GM20000 (cell line): Measurements from ENCODE around the gene GABRB1.
"Not testable (repeated sequence)": the region's sequence is repeated elsewhere in the genome, so short reads cannot be mapped to it uniquely, and the experiment has no call there.

Source experiments
- DNase-seq: peaks from one replicate; pipeline ENCODE4 v3.0.0; 2012; ENCODE audit warnings: low spot score
- TF ChIP-seq, protein P1 (sequence below): IDR thresholded peaks from 2 replicates; pipeline ENCODE4 v1.5.1; 2012; ENCODE audit warnings: mild to moderate bottlenecking, control low read depth; ENCODE audit errors: extremely low read depth, missing control alignments

The GABRB1 gene

GRCh38 chr4:47373709-47374108 lies 342.3 kb downstream of the GABRB1 start:
- no peak for DNase-seq
- TF ChIP-seq, protein P1, sequence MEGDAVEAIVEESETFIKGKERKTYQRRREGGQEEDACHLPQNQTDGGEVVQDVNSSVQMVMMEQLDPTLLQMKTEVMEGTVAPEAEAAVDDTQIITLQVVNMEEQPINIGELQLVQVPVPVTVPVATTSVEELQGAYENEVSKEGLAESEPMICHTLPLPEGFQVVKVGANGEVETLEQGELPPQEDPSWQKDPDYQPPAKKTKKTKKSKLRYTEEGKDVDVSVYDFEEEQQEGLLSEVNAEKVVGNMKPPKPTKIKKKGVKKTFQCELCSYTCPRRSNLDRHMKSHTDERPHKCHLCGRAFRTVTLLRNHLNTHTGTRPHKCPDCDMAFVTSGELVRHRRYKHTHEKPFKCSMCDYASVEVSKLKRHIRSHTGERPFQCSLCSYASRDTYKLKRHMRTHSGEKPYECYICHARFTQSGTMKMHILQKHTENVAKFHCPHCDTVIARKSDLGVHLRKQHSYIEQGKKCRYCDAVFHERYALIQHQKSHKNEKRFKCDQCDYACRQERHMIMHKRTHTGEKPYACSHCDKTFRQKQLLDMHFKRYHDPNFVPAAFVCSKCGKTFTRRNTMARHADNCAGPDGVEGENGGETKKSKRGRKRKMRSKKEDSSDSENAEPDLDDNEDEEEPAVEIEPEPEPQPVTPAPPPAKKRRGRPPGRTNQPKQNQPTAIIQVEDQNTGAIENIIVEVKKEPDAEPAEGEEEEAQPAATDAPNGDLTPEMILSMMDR: no peak

DNA sequence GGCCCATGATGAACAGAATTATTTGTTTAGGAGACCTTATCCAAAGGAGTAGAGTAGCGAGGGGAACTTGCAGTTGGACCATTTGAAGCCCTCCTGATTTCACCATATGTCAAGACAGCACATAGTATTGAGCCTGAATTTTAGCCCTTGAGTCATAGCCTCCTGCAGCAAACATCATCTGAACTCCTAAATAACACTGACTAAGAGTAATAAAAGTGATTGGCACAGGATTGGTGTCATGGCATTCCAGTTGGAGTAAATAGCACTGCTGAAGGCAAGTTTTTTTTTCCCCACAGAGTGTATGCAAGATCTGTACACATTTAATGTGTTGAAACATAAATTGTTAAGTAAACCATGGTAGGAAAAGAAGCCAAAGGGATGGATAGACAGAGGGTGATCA lies 343.1 kb downstream of the GABRB1 start:
- no peak for DNase-seq
- TF ChIP-seq, protein P1: no peak

DNA sequence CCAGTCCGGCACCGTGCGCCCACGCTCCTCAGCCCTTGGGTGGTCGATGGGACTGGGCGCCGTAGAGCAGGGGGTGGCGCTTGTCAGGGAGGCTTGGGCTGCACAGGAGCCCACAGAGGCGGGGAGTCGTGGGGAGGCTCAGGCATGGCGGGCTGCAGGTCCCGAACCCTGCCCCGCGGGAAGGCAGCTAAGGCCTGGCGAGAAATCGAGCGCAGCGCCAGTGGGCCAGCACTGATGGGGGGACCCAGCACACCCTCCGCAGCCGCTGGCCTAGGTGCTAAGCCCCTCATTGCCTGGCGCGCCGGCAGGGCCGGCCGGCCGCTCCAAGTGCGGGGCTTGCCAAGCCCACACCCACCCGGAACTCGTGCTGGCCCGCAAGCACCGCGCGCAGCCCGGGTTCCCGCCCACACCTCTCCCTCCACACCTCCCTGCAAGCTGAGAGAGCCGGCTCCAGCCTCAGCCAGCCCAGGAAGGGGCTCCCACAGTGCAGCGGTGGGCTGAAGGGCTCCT lies 346.7 kb downstream of the GABRB1 start:
- not testable (repeated sequence) for DNase-seq

DNA sequence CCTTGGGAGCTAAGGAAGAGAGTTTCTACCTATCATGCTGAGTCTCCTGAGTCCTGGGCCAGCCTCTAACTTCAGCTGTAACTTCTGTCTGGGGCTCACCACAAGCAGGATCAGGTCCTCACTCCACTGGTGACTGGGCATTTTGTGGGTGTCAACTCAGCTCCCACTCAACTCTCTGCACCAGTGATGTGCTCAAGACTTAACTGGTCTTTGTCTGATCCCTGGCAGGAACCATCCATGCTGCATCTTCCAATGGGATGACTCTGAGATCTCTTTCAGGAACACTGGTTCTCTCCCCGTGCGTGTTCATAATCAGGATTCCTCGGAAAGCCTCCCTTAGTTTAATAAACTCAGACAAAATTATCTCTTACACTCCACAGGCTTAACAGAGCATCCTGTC lies 349.8 kb downstream of the GABRB1 start:
- no peak for DNase-seq
- TF ChIP-seq, protein P1: no peak

DNA sequence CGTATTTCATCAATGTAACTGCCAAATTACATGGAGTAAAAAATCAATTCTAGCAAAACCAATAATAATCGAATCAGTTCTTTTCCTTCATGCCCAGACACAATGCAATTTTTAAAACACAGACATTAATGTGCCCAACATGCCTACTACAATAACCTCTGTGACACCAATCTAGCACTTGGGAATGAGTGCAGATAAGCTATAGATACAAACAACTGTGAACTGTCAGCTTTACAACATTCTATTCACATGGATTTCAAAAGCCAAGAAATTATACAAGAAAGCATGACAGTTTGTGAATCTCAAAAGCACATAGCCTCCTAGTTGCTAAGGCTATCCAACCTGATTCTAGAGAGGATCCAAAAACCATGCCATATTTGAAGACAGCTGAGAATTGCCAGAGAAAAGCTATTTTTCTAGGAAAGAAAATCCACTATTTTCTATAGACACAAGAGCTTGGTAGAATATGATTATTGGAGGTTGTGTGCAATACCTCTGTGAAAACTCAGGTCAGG lies 351.5 kb downstream of the GABRB1 start:
- DNase-seq: no peak
- TF ChIP-seq, protein P1: no peak

- TF ChIP-seq, protein P1: peak; percentile 14
Measured at GRCh38 chr4:47383829-47384427, 352.6 kb downstream of the GABRB1 start.

GRCh38 chr4:47386146-47386545 lies 354.8 kb downstream of the GABRB1 start:
- no peak for DNase-seq
- TF ChIP-seq, protein P1: no peak

More at GRCh38 chr4:47383829-47384427, 352.6 kb downstream of the GABRB1 start:
- peak; percentile 56 for DNase-seq
